Activated CD4-positive, CD25-positive, alpha-beta regulatory T cell (primary cell): Measurements from ENCODE around the gene GPRIN3.
"Not testable (repeated sequence)": the region's sequence is repeated elsewhere in the genome, so short reads cannot be mapped to it uniquely, and the experiment has no call there.

Experiments
- DNase-seq, 4 experiments: peaks; one replicate each; lab custom pipeline; 2025; lab: John Stamatoyannopoulos, UW

The GPRIN3 gene

GRCh38 chr4:89216422-89216821, 91.2 kb downstream of the GPRIN3 start:
- DNase-seq: no peak

- no peak for DNase-seq
Measured at GRCh38 chr4:89215736-89216135, 91.9 kb downstream of the GPRIN3 start.

- DNase-seq: no peak
Measured at GRCh38 chr4:89214308-89214707, 93.3 kb downstream of the GPRIN3 start.

GRCh38 chr4:89213382-89213701, 94.3 kb downstream of the GPRIN3 start:
- DNase-seq: no peak

GRCh38 chr4:89212666-89213381, 94.8 kb downstream of the GPRIN3 start:
- no peak for DNase-seq

- no peak for DNase-seq
Measured at GRCh38 chr4:89204624-89205023, 103.0 kb downstream of the GPRIN3 start.

GRCh38 chr4:89203902-89204301, 103.7 kb downstream of the GPRIN3 start:
- DNase-seq: no peak

GRCh38 chr4:89199394-89199793, 108.2 kb downstream of the GPRIN3 start:
- DNase-seq: not testable (repeated sequence)

- DNase-seq: no peak
Measured at GRCh38 chr4:89197920-89198319, 109.7 kb downstream of the GPRIN3 start.

- no peak for DNase-seq
Measured at GRCh38 chr4:89196745-89197144, 110.9 kb downstream of the GPRIN3 start.

GRCh38 chr4:89196056-89196674, 111.4 kb downstream of the GPRIN3 start:
- DNase-seq: no peak

- no peak for DNase-seq
Measured at GRCh38 chr4:89193843-89194242, 113.8 kb downstream of the GPRIN3 start.
